GM21423 (cell line): ENCODE data around the gene AP5S1.
"Not testable (repeated sequence)": the region's sequence is repeated elsewhere in the genome, so short reads cannot be mapped to it uniquely, and the experiment has no call there.

Source experiments
- ATAC-seq: cut with Tn5 transposase; IDR thresholded peaks from one replicate; pipeline ENCODE4 v1.9.1; 2021; ENCODE audit warnings: mild to moderate bottlenecking, moderate library complexity; ENCODE audit not compliant: unreplicated experiment

AP5S1 gene

DNA sequence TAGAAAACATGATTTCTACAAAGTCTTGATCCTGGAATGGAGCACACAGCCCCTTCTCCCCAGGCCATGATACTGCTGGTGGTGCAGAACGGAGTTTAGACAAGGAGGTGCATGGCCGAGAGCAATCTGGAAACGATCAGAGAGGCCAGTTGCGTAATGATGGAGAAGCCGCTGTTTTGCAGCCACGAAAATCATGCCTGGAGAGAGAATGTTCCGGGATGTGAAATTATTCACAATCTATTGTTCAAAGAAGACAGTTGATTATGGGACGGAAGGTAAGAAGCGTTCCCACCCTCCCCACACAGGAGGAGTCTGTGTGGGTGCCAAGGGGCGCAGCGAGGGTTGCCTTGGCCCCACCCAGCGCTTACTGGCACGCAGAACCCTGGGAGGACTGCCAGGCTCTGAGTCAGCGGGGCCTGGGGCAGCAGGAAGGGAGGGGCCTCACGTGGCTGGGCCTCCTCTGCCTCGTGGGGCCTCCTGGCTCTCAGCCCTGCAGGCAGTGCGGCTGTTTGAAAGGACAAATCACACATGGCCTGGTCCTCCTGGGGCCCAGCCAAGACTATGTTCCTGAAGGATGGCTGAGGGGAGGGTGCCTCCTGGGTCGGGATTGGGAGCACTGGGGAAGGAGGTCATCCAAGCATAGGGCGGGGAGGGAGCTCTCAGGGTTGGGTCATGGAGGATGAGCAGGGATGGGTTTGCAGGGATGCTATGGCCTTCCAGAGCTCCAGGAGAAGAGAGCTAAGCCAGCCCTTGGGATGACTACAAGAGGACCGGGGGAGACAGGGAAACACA lies 8.7 kb upstream of the AP5S1 start:
- no peak for ATAC-seq

DNA sequence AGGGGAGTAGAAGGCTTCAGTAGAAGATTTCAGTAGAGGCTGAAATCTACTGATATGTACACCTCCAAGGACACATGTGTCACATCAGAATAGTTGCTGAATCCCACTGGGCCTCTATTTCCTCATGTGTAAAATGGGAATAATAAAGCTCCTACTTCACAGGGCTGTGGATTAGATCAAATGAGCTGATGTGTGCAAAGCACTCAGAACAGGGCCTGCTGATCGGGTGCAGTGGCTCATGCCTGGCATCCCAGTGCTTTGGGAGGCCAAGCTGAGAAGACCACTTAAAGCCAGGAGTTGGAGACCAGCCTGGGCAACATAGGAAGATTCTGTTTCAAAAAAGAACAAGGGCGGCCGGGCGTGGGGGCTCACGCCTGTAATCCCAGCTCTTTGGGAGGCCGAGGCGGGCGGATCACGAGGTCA lies 8.1 kb upstream of the AP5S1 start:
- no peak for ATAC-seq

GRCh38 chr20:3812975-3813847 lies 7.1 kb upstream of the AP5S1 start:
- no peak for ATAC-seq

DNA sequence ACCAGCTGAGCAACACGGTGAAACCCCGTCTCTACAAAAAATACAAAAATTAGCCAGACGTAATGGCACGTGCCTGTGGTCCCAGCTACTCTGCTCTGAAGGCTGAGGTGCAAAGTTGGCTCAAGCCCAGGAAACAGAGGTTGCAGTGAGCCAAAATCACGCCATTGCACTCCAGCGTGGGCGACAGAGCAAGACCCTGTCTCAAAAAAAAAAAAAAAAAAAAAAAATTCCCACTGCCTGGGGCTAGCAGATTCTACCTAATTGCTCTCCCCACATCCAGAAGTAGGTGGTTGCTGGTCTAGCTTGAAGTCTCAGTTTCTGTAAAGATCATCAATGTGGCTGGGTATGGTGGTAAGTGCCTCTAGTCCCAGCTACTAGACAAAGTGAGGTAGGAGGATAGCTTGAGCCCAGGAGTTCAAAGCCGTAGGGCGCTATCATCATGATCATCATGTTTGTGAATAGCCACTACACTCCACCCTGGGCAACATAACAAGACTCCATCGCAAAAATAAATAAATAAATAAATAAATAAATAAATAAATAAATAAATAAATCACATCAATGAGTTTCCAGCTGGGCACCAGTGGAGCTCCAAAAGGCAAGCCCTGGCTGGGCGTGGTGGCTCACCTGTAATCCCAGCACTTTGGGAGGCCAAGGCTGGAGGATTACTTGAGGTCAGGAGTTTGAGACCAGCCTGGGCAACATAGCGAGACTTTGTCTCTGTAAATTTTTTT lies 6.3 kb upstream of the AP5S1 start:
- no peak for ATAC-seq

DNA sequence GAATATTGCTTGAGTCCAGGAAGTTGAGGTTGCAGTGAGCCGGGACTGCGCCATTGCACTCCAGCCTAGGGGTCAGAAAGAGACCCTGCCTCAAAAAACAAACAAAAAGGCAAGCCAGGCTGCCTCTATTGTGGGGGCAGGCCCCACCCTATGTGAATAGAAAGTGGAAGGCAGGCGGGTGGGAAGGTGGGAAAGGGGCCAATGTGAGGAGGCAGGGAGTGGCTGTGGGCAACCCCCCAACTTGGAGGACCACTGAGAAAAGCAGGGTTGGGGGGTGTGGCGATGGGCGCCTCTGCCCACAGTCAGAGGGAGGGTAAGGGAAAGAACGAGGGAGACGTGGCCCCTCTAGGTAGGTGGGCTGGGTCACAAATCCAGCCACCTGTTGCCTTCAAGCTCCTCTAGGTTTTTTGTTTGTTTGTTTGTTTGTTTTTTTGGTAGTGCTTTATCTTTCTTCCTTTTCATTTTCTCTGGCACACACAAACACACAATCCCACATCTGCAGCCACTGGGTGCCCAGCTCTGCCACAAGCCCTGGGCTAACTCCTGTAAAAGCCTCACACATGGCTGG lies 5.3 kb upstream of the AP5S1 start:
- no peak for ATAC-seq

GRCh38 chr20:3815703-3816315 lies 4.5 kb upstream of the AP5S1 start:
- no peak for ATAC-seq

DNA sequence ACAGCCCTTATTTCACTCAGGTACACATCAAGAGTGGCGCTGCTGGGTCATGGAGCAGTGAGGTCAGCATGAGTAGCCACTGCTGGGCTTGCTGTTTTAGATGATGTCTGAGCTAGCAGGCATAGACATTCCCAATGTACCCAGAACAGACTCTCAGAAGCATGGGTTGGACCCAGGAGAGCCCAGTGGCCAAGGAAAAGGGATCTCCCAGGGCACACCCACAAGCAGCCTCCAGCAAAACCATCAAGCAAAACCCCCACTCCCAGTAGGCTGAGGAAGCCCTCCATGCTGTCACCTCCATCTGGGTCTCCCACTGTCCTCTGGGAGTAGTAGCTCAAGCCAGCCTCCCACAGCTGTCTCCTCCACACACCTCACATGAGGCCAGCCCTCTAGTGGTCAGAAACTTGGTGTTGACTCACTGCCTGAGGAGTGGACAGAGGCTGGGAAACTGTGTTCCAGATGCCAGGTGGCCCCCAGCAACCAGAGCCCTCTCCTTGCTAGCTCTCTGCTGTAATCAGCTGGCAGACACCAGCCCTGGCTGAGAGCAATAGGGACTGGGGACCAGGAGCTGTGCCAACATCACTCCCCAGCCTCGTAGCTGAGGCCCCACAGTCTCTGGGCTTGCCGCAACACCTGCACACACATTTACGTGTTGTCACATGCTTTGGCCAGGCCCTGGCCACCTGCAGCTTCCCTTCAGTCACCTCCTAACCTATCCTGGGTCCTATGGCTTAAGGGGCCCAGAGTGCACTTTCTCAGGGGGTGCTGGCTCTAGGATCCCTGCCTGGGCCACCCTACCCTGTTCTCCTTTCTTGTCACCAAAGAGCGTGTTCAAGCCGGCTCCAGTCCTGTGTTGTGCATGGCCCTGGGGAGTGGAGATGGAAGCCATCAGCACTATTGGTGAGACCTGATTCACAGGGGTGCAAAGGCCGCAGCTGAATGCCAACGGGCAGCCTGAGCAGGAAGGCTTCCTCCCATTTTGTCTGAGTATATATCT lies 1.9 kb upstream of the AP5S1 start:
- no peak for ATAC-seq

DNA sequence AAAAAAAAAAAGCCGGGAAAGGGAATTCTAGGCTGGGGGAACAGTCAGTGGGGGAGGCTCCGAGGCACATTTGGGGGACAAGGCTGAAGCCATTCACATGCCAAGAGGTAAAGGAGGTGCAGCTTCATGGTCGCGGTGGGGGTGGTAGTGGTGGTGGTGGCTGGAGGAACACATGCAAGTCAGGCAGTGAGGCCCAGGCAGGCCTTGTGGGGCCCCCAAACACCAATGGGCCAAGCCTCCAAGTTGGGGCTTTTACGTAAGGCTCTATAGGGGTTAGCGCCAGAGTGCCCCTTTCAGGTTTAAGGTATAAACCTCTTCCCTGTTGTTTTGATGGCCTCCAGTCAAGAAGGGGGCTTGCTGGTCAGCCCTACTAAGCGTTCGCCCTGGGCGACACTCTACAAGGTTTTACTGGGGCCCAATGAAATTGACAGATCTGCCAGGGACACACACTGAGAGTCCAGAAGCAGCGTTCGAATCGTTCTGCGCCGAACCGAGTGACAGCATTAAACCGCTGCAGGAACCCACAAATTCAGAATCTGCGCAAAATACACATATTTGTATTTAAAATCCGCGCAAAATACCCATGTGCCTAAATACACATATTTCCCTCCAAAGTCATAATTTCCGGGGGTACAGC lies 818 bp upstream of the AP5S1 start:
- no peak for ATAC-seq

- no peak for ATAC-seq
Observed at GRCh38 chr20:3820901-3821727, 767 bp downstream of the AP5S1 start.

DNA sequence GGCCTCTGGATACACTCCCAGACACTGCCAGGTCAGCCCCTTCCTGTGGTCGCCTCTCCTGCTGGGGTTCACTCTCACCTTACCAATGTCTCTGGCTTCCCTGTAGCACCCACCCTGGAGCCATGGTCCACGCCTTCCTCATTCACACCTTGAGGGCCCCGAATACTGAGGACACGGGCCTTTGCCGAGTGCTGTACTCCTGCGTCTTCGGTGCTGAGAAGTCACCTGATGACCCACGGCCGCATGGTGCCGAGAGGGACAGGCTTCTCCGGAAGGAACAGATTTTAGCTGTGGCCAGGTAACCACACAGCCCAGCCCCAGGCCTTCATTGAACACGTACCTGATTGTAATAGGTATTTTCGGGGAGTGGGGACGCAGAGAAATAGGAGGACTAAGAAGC lies 1.6 kb downstream of the AP5S1 start:
- ATAC-seq: no peak

GRCh38 chr20:3823881-3824280 lies 3.5 kb downstream of the AP5S1 start:
- ATAC-seq: no peak

DNA sequence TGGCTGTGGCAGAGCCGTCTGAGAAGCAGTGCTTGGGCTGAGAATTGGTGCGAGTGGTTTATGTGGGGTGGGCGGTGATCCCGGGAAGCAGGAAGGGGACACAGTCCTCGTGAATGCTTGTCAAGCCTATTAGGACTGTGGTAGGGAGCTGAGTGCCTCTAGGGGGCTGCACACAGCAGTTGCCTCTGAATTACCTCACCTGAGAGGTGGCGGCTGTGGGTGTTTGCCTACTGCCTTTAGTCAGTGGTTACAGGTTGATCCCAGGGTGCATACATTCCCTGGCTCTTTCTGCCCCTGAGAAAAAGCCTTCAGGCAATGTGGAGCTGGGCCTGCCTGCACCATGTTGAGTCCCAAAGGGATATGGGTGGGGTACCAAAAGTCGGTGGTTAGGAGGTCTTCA lies 5.2 kb downstream of the AP5S1 start:
- ATAC-seq: no peak

GRCh38 chr20:3826420-3826819 lies 6.1 kb downstream of the AP5S1 start:
- ATAC-seq: no peak

DNA sequence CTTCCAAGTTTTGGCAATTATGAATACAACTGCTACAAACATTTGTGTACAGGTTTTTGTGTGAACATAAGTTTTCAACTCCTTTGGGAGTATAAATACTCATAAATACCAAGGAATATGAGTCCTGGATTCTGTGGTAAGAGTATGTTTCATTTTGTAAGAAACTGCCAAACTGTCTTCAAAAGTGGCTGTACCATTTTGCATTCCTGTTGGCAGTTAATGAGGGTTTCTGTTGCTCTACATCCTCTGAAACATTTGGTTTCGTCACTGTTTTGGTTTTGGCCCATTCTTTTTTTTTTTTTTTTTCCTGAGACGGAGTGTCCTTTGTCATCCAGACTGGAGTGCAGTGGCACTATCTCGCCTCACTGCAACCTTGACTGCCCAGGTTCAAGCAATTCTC lies 8.5 kb downstream of the AP5S1 start:
- ATAC-seq: no peak

DNA sequence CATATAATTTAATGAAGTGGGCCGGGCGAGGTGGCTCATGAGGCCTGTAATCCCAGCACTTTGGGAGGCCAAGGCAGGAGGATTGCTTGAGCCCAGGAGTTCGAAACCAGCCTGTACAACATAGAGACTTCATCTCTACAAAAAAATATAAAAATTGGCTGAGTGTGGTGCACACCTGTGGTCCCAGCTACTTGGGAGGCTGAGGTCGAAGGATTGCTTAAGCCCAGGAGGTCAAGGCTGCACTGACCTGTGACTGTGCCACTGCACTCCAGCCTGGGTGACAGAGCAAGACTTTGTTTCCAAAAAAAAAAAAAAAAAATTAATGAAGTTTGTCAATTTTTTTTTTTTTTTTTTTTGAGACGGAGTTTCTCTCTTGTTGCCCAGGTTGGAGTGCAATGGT lies 9.5 kb downstream of the AP5S1 start:
- not testable (repeated sequence) for ATAC-seq

DNA sequence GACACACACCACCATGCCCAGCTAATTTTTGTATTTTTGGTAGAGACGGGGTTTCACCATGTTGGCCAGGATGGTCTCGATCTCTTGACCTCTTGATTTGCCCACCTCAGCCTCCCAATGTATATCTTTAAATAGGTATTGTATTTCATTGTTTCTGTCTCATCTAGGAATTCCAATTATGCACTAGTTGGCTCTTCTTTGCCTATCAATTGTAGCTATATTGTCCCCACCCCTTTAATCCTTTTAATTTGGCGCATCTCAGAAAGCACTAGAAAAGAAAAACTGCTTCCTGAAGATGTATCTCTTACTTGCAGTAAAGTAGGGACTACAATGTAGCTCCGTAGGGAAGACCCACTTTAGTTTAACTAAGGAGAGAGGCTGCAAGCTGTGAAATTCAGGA lies 15.8 kb downstream of the AP5S1 start:
- ATAC-seq: no peak

DNA sequence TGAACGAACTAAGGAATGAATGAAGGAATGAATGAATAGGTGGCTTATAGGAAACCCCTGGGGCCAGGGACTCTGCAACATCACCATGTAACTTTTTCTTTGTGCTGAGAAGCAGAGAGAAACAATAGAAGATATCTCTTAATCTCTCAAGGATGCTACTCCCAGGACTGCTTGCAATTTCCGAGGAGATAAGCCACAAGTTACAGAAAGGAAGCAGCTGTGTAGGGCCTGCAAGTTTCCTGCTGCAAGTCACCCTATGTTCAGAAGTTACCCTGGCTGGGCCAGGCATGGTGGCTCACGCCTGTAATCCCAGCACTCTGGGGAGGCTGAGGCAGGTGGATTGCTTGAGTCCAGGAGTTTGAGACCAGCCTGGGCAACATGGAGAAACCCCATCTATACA lies 19.0 kb downstream of the AP5S1 start:
- no peak for ATAC-seq

- ATAC-seq: not testable (repeated sequence)
Observed at GRCh38 chr20:3840201-3840600, 19.9 kb downstream of the AP5S1 start.
